ENCODE measurements around the gene ATP5PD. TPM values are rescaled to one million over a fixed set of nuclear protein-coding genes. Genes with fewer than 3 reads are reported as not detected.
"Not testable (repeated sequence)": the region's sequence is repeated elsewhere in the genome, so short reads cannot be mapped to it uniquely, and the experiment has no call there.

ATP5PD gene
- total RNA-seq, 2 experiments from 2014 or later: 175 to 181 TPM

DNA sequence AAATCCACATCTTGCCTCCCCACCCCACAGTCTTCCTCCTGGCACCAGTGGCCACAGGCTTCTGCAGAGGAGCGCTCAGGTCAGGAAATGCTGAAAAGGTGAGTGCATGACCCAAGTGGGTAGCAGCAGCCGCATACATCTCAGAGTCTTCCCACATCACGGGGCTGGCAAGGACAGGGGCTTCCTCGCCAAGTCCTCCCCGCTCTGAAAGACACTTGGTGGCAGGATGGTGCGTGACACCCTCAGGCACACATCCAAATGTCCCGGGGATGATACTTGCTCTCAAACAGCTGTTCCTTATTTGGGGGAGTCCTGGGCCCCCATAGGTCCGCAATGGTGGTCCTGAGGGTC, 32.2 kb upstream of the ATP5PD start:
- CTCF ChIA-PET: interaction anchor here (1.0 kb wide), 1 partner anchor 9 kb away, joined by 6 read pairs; the partner anchor contains the start of gene SLC16A5

GRCh38 chr17:75078284-75079022, 31.7 kb upstream of the ATP5PD start:
- ChIA-PET POLR2A (interaction anchor here (1.1 kb wide), 1 partner anchor 18 kb away, joined by 3 read pairs; no protein-coding TSS in a partner anchor), CTCF (interaction anchor here (1.0 kb wide), 1 partner anchor 10 kb away, joined by 6 read pairs; the partner anchor contains the start of gene SLC16A5)

More for the DNA sequence above, 32.2 kb upstream of the ATP5PD start:
- POLR2A ChIA-PET: interaction anchor here (1.1 kb wide), 1 partner anchor 18 kb away, joined by 3 read pairs; no protein-coding TSS in a partner anchor

- CTCF ChIA-PET: no interaction called here
- POLR2A ChIA-PET: interaction anchor here (1.1 kb wide), 1 partner anchor 17 kb away, joined by 3 read pairs; no protein-coding TSS in a partner anchor
Measured at GRCh38 chr17:75077496-75078283, 30.9 kb upstream of the ATP5PD start.

- ChIA-PET POLR2A (no interaction called here), CTCF (no interaction called here)
Measured at GRCh38 chr17:75077072-75077495, 30.3 kb upstream of the ATP5PD start.

- CTCF ChIA-PET: interaction anchor here (0.8 kb wide), 1 partner anchor 55 kb away, joined by 3 read pairs; no protein-coding TSS in a partner anchor
- POLR2A ChIA-PET: interaction anchor here (0.6 to 0.7 kb wide), 2 partner anchors 12 to 38 kb away, joined by 4 to 5 read pairs; no protein-coding TSS in a partner anchor
Measured at GRCh38 chr17:75075597-75076336, 29.0 kb upstream of the ATP5PD start.

GRCh38 chr17:75074532-75074931, 27.8 kb upstream of the ATP5PD start:
- CTCF ChIA-PET: interaction anchor here (2.1 kb wide), 1 partner anchor 40 kb away, joined by 5 read pairs; no protein-coding TSS in a partner anchor
- POLR2A ChIA-PET: no interaction called here

DNA sequence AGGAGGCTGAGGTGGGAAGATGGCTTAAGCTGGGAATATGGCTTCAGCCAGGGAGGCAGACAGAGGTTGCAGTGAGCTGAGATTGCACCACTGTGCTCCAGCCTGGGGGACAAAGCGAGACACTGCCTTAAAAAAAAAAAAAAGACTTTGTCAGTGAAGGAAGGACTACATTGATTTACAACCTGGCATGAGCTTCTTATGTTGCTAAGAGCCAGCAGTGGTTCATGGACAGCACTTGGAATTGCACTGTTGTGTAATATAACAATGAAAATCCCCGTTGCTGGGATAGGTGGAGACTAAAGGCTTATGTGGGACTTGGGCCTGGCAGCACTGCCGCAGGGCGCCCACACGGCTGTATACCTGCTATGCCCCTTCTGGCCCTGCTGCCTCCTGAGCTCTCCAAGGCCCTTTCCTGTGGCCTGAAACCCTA, 26.9 kb upstream of the ATP5PD start:
- POLR2A ChIA-PET: interaction anchor here (0.6 kb wide), 1 partner anchor 40 kb away, joined by 3 read pairs; no protein-coding TSS in a partner anchor
- CTCF ChIA-PET: interaction anchor here (1.5 to 2.1 kb wide), 2 partner anchors 14 to 40 kb away, joined by 3 to 5 read pairs; no protein-coding TSS in a partner anchor

DNA sequence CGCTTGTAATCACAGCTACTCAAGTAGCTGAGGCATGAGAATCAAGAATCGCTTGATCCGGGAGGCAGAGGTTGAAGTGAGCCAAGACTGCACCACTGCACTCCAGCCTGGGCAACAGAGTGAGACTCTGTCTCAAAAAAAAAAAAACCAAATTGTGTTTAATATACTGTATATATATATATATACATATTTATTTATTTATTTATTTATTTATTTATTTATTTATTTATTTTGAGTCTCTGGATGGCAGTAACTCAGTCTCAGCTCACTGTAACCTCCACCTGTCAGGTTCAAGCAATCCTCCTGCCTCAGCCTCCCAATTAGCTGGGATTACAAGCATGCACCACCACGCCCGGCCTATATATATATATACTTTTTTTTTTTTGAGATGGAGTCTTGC, 26.1 kb upstream of the ATP5PD start:
- CTCF ChIA-PET: interaction anchor here (0.8 to 1.5 kb wide), 2 partner anchors 13 to 166 kb away, joined by 3 to 4 read pairs; no protein-coding TSS in a partner anchor
- POLR2A ChIA-PET: not testable (repeated sequence)

DNA sequence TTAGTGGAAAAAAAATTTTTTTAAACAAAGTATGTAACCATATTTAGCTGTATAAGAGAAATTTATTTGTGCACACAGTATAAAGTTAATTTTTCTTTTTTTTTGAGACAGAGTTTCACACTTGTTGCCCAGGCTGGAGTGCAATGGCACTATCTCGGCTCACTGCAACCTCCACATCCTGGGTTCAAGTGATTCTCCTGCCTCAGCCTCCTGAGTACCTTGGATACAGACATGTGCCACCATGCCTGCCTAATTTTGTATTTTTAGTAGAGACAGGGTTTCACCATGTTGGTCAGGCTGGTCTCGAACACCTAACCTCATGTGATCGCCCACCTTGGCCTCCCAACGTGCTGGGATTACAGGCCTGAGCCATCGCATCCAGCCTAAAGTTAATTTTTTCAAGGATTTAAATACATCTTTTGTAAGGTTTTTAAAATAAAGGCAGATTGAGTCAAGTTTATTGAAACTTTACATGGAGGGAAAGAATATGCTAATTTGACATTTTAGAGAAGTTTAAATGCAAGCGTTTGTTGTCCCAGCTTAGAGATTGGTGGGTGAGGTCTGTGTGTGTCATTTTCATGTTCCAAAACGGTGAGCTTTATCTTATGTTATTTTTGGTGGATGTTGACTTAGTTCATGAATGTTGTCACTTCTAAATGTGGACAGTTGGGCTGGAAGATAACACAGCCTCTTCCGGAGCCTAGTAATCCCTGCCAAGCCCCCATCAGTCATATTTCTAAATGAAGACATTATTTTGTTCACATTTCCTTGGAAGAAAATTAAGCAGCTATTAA, 24.9 kb upstream of the ATP5PD start:
- CTCF ChIA-PET: interaction anchor here (0.7 to 0.8 kb wide), 2 partner anchors 28 to 168 kb away, joined by 3 to 4 read pairs; no protein-coding TSS in a partner anchor
- POLR2A ChIA-PET: not testable (repeated sequence)

- POLR2A ChIA-PET: no interaction called here
Measured at GRCh38 chr17:75069783-75070182, 23.0 kb upstream of the ATP5PD start.

GRCh38 chr17:75068750-75069149, 22.0 kb upstream of the ATP5PD start:
- ChIA-PET POLR2A (no interaction called here), CTCF (interaction anchor here (0.7 kb wide), 1 partner anchor 144 kb away, joined by 3 read pairs; no protein-coding TSS in a partner anchor)

More at GRCh38 chr17:75069783-75070182, 23.0 kb upstream of the ATP5PD start:
- CTCF ChIA-PET: no interaction called here

- POLR2A ChIA-PET: no interaction called here
- CTCF ChIA-PET: interaction anchor here (0.7 to 0.8 kb wide), 2 partner anchors 27 to 46 kb away, joined by 4 to 5 read pairs; no protein-coding TSS in a partner anchor
Measured at GRCh38 chr17:75067856-75068255, 21.1 kb upstream of the ATP5PD start.

- ChIA-PET POLR2A (no interaction called here), CTCF (interaction anchor here (0.7 to 1.2 kb wide), 2 partner anchors 40 to 77 kb away, joined by 3 read pairs; no protein-coding TSS in a partner anchor)
Measured at GRCh38 chr17:75065562-75066151, 18.9 kb upstream of the ATP5PD start.

GRCh38 chr17:75064867-75065561, 18.2 kb upstream of the ATP5PD start:
- ChIA-PET POLR2A (no interaction called here), CTCF (interaction anchor here (1.2 kb wide), 1 partner anchor 40 kb away, joined by 3 read pairs; no protein-coding TSS in a partner anchor)

GRCh38 chr17:75064460-75064859, 17.7 kb upstream of the ATP5PD start:
- POLR2A ChIA-PET: interaction anchor here (0.5 kb wide), 1 partner anchor 12 kb away, joined by 5 read pairs; no protein-coding TSS in a partner anchor

DNA sequence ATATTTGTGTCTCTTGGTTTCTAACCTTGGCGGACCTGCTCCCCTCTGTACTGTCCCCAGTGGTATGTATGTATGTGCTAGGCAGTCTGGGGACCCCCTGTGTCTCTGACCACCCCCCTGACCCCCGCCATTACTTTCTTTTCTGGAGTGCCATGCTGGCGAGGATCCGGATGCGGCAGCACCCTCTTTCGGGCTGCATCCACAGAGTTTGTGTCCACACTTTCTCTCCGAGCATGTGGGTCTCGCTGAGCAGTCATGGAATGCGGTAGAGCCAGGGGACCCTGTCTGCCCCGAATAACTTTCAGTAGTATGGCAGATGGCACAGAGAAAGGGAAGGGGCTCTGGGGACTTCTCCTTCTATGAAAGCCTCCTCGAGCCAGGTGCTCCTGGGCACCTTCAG, 17.3 kb upstream of the ATP5PD start:
- ChIA-PET POLR2A (interaction anchor here (0.5 kb wide), 1 partner anchor 12 kb away, joined by 5 read pairs; no protein-coding TSS in a partner anchor), CTCF (no interaction called here)

More at GRCh38 chr17:75064460-75064859, 17.7 kb upstream of the ATP5PD start:
- CTCF ChIA-PET: no interaction called here

DNA sequence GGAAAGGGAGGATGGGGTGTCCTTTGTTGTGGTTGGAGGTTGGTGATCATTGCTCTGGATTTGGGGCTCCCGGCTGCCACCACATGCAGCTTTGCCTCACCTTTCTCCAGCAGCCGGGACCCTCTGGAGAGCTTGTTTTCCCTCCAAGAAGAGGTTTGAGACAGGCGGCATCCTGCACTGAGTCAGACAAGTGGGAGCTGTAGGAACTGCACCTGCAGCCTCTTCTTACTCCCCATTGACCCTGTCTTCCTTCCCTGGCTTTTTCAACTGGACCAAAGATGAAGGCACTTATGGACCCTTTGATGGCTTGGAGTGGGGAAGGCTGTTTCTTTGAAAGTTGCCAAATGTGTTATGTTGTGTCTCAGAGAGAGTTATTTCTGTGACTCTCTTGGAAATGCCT, 16.9 kb upstream of the ATP5PD start:
- ChIA-PET POLR2A (no interaction called here), CTCF (no interaction called here)
